ENCODE data around the gene PARVA. TPM values are rescaled to one million over a fixed set of nuclear protein-coding genes. Genes with fewer than 3 reads are reported as not detected.

Gene PARVA
- total RNA-seq, 1 donor from 2014 or later: 75.4 TPM

- Histone ChIP-seq H3K4me3 (peak overlapping the region; percentile 2), H3K4me1 (peaks cover 60% of the 10 kb centered on the region), H3K9me3 (replicated peaks) (no peaks in the 10 kb centered on the region), H3K36me3 (no peaks in the 10 kb centered on the region), H3K27ac (replicated peaks) (peak overlapping the region; percentile 71), H3K27me3 (ENCODE audit: low read depth) (no peaks in the 10 kb centered on the region)
- no peak for TF ChIP-seq CTCF (IDR thresholded peaks at IDR 0.05; ENCODE audit: borderline replicate concordance)
- intact Hi-C loops (cut with micrococcal nuclease): no loop called here
- no peak for DNase-seq
Measured at GRCh38 chr11:12430351-12430750, 53.0 kb downstream of the PARVA start.

GRCh38 chr11:12430954-12431595 lies 53.7 kb downstream of the PARVA start:
- DNase-seq: no peak
- TF ChIP-seq CTCF (IDR thresholded peaks at IDR 0.05; ENCODE audit: borderline replicate concordance): no peak
- Histone ChIP-seq H3K4me3 (peak overlapping the region; percentile 2), H3K9me3 (replicated peaks) (no peaks in the 10 kb centered on the region), H3K27me3 (ENCODE audit: low read depth) (no peaks in the 10 kb centered on the region), H3K27ac (replicated peaks) (peak overlapping the region; percentile 71), H3K36me3 (no peaks in the 10 kb centered on the region), H3K4me1 (peaks cover 67% of the 10 kb centered on the region)
- intact Hi-C loops (cut with micrococcal nuclease): no loop called here

DNA sequence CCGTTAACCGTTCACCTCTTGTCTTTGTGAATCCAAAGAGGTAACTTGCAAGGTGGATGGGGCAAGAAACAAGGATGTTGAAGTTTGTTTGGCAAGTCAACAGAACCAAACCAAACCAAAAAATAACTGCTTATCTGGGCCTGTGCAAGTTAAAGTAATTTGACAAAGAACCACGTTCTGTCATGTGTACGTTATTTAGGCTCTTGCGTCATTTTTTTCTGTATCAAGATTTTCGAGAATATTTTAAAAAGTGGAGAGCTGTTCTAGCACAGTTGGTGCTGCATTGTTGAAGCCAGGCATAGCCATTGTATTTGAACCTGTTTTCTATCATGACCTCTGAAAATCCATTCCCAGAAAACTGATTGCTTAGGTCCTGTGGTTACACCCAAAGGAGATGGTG lies 55.1 kb downstream of the PARVA start:
- Histone ChIP-seq H3K36me3 (no peaks in the 10 kb centered on the region), H3K9me3 (replicated peaks) (no peaks in the 10 kb centered on the region), H3K4me3 (no peak overlapping the region), H3K27me3 (ENCODE audit: low read depth) (no peaks in the 10 kb centered on the region), H3K4me1 (peaks cover 81% of the 10 kb centered on the region), H3K27ac (replicated peaks) (peak overlapping the region; percentile 87)
- no peak for DNase-seq
- intact Hi-C loops (cut with micrococcal nuclease): no loop called here
- TF ChIP-seq CTCF (IDR thresholded peaks at IDR 0.05; ENCODE audit: borderline replicate concordance): no peak

GRCh38 chr11:12433121-12433520 lies 55.8 kb downstream of the PARVA start:
- intact Hi-C loops (cut with micrococcal nuclease): no loop called here

DNA sequence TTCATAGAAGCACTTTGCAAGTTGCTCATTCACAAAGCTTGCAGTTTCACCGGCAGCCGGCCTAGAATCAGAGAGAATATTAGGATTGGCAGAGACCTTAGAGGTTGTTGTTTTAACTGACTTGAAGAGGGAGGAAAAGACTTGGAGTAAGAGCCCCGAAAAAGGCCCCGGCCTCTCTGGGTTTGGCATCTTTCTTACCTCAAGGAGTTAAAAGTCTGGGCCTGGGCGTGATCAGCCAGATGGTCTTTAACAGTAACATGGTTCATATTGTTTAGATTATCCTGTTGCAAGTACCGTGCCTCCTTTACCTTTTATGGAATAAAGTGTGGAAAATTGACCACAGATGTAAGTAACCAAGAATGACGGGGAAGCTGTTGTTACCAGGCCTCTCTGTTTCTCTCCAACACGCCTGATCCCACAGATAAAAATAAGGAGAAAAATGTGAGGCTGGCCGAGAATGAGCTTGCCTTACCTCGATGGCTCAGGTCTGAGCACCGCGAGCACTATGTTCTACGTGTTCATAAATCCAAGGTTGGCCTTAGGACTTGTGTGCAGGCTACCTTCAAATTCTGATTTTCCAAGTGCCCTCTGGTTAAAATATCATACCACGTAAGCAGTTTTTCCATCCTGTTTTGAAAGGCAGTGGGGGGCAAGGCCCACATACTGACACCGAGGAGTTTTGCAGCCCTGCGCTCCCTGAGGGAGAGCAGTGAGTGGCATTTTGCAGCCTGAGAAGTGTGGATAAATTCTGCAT lies 56.4 kb downstream of the PARVA start:
- no peaks in the 10 kb centered on the region for H3K27me3 ChIP-seq (ENCODE audit: low read depth)
- H3K36me3 ChIP-seq: no peaks in the 10 kb centered on the region
- no peak overlapping the region for H3K4me3 ChIP-seq
- no peaks in the 10 kb centered on the region for H3K9me3 ChIP-seq (replicated peaks)
- intact Hi-C loops (cut with micrococcal nuclease): no loop called here
- peaks cover 88% of the 10 kb centered on the region for H3K4me1 ChIP-seq
- DNase-seq: no peak
- H3K27ac ChIP-seq (replicated peaks): peak overlapping the region; percentile 87
- no peak for TF ChIP-seq CTCF (IDR thresholded peaks at IDR 0.05; ENCODE audit: borderline replicate concordance)

More at GRCh38 chr11:12433121-12433520, 55.8 kb downstream of the PARVA start:
- no peaks in the 10 kb centered on the region for H3K9me3 ChIP-seq (replicated peaks)
- TF ChIP-seq CTCF (IDR thresholded peaks at IDR 0.05; ENCODE audit: borderline replicate concordance): no peak
- H3K4me1 ChIP-seq: peaks cover 83% of the 10 kb centered on the region
- peak overlapping the region; percentile 87 for H3K27ac ChIP-seq (replicated peaks)
- H3K27me3 ChIP-seq (ENCODE audit: low read depth): no peaks in the 10 kb centered on the region
- no peaks in the 10 kb centered on the region for H3K36me3 ChIP-seq
- H3K4me3 ChIP-seq: no peak overlapping the region
- DNase-seq: no peak
